Stimulated activated CD4-positive, alpha-beta T cell treated with anti-CD3 and anti-CD28 coated beads, Interleukin-1b, Interleukin-23, amount 100 ng/mL, for 1 hour (primary cell): ENCODE data around the gene ZNF506.
"Not testable (repeated sequence)": the region's sequence is repeated elsewhere in the genome, so short reads cannot be mapped to it uniquely, and the experiment has no call there.

Experiments
- DNase-seq, 2 donors: peaks; one replicate each; pipeline ENCODE4 v3.0.0-alpha.2; 2020; ENCODE audit warnings: low read depth in 2 of 2

The ZNF506 gene

DNA sequence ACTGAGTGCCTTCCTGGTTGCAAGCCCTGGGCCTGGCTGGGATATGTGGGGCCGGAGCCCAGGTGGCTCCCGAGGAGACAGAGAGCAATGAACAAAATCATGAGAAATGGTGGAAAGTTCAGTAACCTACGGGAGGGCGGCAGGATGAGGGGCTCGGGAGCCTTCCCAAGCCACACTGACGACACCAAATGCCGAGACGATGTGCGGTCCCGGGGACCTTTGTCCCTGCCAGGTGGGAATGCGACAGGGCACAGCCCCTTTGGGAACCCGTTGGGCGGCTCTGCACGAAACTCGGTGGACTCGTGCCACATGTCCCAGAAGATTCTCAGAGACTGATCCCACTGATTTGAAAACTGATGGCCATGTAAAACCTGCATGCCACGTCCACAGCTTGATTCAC lies 76.9 kb downstream of the ZNF506 start:
- DNase-seq = no peak

DNA sequence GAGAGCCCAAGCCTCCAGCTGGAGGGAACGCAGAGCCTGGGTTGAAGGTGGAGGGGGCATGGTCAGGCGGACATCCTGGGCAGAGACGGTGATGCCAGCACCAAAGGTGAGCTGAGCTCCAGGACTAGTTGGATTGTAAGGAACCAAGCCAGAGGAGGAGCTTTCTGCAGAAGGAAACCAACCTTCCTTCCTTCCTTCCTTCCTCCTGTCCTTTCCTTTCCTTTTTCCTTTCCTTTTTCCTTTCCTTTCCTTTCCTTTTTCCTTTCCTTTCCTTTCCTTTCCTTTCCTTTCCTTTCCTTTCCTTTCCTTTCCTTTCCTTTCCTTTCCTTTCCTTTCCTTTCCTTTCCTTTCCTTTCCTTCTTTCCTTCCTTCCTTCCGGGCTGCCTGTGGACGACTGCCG lies 77.6 kb downstream of the ZNF506 start:
- DNase-seq = not testable (repeated sequence)

DNA sequence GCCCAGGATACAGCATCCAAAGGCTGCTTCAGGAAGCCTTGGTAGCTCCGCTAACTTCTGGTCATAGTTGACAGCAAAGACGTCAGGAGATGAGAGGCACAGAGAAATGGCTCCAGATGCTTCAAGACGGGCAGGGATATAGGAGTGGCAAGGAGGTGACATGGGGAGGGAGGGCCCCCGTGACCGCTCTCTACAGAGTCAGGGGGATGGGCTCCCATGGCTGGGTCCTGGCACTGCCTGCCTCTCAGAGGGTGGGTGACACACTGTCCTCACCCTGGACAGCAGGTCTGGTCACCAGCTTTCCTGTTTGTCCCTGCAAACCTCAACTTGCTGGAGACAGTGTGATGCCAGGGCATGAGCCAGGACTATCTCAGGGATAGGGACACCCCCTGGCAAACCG lies 78.4 kb downstream of the ZNF506 start:
- DNase-seq = no peak

DNA sequence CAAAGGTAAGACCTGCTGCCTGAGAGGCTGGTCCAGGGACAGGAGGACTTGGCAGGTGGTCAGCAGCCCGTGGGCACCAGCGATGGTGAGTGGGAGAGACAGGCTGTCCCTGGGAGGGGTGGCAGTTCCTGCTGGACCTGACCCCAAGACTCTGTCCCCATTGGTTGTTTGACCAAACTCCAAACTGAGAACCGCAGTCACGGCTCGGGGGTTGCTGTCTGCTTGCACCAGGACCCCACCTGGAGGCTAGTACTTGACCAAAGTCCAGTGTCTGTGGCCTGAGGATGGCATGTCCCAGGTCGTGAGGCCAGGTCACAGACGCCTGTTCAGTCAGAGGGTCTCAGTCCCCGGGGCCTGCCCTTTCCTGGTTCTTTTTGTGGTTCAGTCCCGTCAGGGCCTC lies 78.8 kb downstream of the ZNF506 start:
- DNase-seq = no peak
